HepG2 (cell line): ENCODE data around the gene CABLES1.
"Not testable (repeated sequence)": the region's sequence is repeated elsewhere in the genome, so short reads cannot be mapped to it uniquely, and the experiment has no call there.

Source experiments
- CTCF ChIP-seq: sonication (generic); formaldehyde crosslinking; IDR thresholded peaks from 2 replicates; pipeline ENCODE4 v1.5.0; 2020; ENCODE audit warnings: mild to moderate bottlenecking, missing genetic modification reagents, moderate library complexity
- EP300 ChIP-seq, 3 experiments: sonication (generic) in 1 of 3; formaldehyde crosslinking in 1 of 3; IDR thresholded peaks; 2 replicates each; pipeline versions ENCODE4 v1.5.1 to v1.6.1; 2011 to 2020; ENCODE audit warnings: low read depth in 2 of 3, low read length in 2 of 3, borderline replicate concordance in 1 of 3, improper control_type of control experiment in 1 of 3, mild to moderate bottlenecking in 1 of 3, missing genetic modification reagents in 1 of 3, moderate library complexity in 1 of 3
- SAFB2 ChIP-seq: sonication (generic); formaldehyde crosslinking; IDR thresholded peaks from 2 replicates; pipeline ENCODE4 v1.5.1; 2020; ENCODE audit warnings: missing genetic modification reagents, low read depth, mild to moderate bottlenecking, borderline replicate concordance
- ZNF615 ChIP-seq: sonication (generic); formaldehyde crosslinking; IDR thresholded peaks from 2 replicates; pipeline ENCODE4 v1.5.0; 2020; ENCODE audit warnings: mild to moderate bottlenecking, missing genetic modification reagents, borderline replicate concordance
- ZNF710 ChIP-seq: sonication (generic); formaldehyde crosslinking; IDR thresholded peaks from 2 replicates; pipeline ENCODE4 v1.5.0; 2020; ENCODE audit warnings: mild to moderate bottlenecking, missing genetic modification reagents, borderline replicate concordance

- TF ChIP-seq ZNF615 (CRISPR knock-in tag); CTCF; EP300 (IDR thresholded peaks at IDR 0.05; ENCODE audit: low read depth in 2 of 2, low read length in 2 of 2); EP300 (CRISPR knock-in tag; IDR thresholded peaks at IDR 0.05; ENCODE audit: borderline replicate concordance); SAFB2 (CRISPR knock-in tag); ZNF710 (CRISPR knock-in tag): not testable (repeated sequence)
These were observed 38.3 kb upstream of the CABLES1 start for GRCh38 chr18:23097016-23097415.
